ENCODE measurements around the gene PTPRE.

PTPRE gene

DNA sequence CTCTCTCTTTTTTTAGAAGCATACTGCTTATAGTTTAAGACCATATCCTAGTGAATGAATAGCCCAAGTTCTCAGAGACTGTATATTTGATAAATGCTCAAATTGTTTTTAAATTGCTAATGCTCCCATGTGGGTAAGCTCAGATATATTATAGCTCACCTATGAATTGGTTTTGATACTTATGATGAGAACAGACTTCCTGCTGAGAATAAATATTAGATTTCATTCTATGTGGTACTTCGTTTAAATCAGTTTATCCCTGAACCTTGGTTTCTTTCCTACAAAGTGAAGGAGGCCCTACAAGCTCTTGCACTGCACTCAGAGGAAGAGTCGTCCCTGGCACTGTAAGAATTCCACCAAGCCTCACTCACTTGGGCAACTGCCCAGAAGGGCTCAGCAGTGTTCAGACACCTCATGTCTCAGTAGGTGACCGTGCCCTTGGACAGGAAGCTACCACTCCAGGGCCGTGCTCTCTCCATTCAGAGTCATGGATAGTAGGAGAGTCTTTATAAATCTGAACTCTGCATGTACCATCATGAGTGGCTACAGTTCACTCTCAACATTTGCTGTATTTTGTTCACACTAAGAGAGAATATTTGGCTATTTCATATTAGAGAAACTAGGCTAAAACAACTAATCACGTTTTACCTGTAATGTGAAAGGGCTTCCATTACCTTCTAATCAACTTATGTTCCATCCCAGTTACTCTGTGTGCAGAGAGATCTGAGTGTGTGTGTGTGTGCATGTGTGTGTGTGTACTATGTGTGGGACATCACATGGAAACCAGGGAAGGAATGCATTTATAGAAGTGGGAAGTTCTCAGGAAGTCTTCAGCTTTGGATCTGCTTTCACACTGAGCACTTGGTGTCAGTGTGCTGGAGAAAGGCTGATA is 93.8 kb downstream of the PTPRE start:
- H3K9me3 ChIP-seq (ENCODE audit: severe bottlenecking): no peaks in the 10 kb centered on the region
- no peaks in the 10 kb centered on the region for H3K4me1 ChIP-seq (ENCODE audit: insufficient read depth, poor library complexity, severe bottlenecking)
- ATAC-seq (ENCODE audit: low read depth) (peak; percentile 85), DNase-seq (ENCODE audit: low spot score) (no peak)
- TF ChIP-seq, protein P1, sequence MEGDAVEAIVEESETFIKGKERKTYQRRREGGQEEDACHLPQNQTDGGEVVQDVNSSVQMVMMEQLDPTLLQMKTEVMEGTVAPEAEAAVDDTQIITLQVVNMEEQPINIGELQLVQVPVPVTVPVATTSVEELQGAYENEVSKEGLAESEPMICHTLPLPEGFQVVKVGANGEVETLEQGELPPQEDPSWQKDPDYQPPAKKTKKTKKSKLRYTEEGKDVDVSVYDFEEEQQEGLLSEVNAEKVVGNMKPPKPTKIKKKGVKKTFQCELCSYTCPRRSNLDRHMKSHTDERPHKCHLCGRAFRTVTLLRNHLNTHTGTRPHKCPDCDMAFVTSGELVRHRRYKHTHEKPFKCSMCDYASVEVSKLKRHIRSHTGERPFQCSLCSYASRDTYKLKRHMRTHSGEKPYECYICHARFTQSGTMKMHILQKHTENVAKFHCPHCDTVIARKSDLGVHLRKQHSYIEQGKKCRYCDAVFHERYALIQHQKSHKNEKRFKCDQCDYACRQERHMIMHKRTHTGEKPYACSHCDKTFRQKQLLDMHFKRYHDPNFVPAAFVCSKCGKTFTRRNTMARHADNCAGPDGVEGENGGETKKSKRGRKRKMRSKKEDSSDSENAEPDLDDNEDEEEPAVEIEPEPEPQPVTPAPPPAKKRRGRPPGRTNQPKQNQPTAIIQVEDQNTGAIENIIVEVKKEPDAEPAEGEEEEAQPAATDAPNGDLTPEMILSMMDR (IDR thresholded peaks at IDR 0.05; ENCODE audit: poor library complexity, severe bottlenecking): no peak
- H3K27ac ChIP-seq (ENCODE audit: poor library complexity, severe bottlenecking): no peak overlapping the region
- H3K36me3 ChIP-seq (ENCODE audit: low read depth): no peaks in the 10 kb centered on the region
- no peak overlapping the region for H3K4me3 ChIP-seq (ENCODE audit: severe bottlenecking)
- H3K27me3 ChIP-seq (ENCODE audit: insufficient read depth, poor library complexity, severe bottlenecking): no peaks in the 10 kb centered on the region

DNA sequence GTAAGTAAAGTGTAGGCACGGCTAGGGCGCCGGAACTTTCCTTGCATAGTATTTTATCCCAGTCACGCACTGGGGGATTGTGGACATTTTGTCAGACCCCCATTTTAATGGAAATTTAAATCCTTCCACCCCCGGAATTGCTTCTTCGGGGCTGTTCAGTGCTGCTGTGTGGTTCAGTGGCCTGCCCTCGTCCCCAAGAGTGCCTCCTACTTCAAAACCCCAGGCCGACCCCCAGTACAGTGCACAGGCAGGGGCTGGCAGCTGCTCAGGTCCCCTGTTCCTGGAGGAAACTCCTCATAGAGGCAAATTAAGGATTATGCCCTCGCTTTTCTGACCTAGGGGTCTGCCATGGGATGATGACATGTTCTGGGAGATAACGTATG is 94.5 kb downstream of the PTPRE start:
- no peak overlapping the region for H3K27ac ChIP-seq (ENCODE audit: poor library complexity, severe bottlenecking)
- no peaks in the 10 kb centered on the region for H3K4me1 ChIP-seq (ENCODE audit: insufficient read depth, poor library complexity, severe bottlenecking)
- no peaks in the 10 kb centered on the region for H3K36me3 ChIP-seq (ENCODE audit: low read depth)
- TF ChIP-seq, protein P1 (IDR thresholded peaks at IDR 0.05; ENCODE audit: poor library complexity, severe bottlenecking): no peak
- H3K4me3 ChIP-seq (ENCODE audit: severe bottlenecking): no peak overlapping the region
- no peaks in the 10 kb centered on the region for H3K27me3 ChIP-seq (ENCODE audit: insufficient read depth, poor library complexity, severe bottlenecking)
- ATAC-seq (ENCODE audit: low read depth) (no peak), DNase-seq (ENCODE audit: low spot score) (no peak)
- no peaks in the 10 kb centered on the region for H3K9me3 ChIP-seq (ENCODE audit: severe bottlenecking)

DNA sequence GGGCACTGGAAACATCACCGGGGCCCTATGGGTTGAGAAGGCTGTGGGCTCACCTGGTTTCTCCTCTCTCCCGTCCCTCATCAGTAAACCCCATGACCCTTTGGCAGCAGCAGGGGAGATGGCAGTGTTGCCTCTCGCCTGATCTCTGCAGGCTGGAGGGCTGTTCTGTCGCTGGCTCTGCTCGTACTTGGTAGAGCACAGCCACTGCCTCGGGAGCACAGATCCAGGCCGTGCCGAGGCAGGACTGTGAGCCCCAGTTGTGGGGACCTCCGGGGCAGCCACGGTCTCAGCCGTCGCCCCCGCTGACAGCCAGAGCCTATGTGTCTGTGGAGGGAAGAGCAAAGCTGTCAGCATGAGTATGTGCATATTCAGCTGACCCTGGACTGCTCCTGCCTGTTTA is 94.9 kb downstream of the PTPRE start:
- Histone ChIP-seq H3K4me3 (ENCODE audit: severe bottlenecking) (no peak overlapping the region), H3K4me1 (ENCODE audit: insufficient read depth, poor library complexity, severe bottlenecking) (no peaks in the 10 kb centered on the region), H3K27ac (ENCODE audit: poor library complexity, severe bottlenecking) (no peak overlapping the region), H3K27me3 (ENCODE audit: insufficient read depth, poor library complexity, severe bottlenecking) (no peaks in the 10 kb centered on the region), H3K36me3 (ENCODE audit: low read depth) (no peaks in the 10 kb centered on the region), H3K9me3 (ENCODE audit: severe bottlenecking) (no peaks in the 10 kb centered on the region)
- ATAC-seq (ENCODE audit: low read depth) (no peak), DNase-seq (ENCODE audit: low spot score) (no peak)
- TF ChIP-seq, protein P1 (IDR thresholded peaks at IDR 0.05; ENCODE audit: poor library complexity, severe bottlenecking): no peak

DNA sequence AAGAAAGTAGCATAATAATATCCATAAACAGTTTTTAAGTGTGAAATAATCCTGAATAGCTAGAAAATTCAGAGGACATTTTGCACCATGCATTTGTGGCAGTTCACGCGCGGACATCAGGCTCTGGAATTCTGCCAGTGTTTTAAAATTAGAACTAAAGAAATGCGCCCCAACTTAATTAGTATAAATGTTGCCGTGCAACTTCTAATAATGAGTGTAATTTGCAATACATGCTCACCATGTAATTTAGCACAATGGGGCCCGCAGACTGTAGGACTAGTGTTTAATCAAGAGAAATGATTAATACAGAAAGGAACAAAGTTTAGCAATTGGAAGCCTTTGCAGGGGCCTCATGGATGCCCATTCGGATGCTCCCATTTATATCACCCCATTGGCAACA is 96.6 kb downstream of the PTPRE start:
- Histone ChIP-seq H3K27me3 (ENCODE audit: insufficient read depth, poor library complexity, severe bottlenecking) (no peaks in the 10 kb centered on the region), H3K4me1 (ENCODE audit: insufficient read depth, poor library complexity, severe bottlenecking) (no peaks in the 10 kb centered on the region), H3K4me3 (ENCODE audit: severe bottlenecking) (no peak overlapping the region), H3K9me3 (ENCODE audit: severe bottlenecking) (no peaks in the 10 kb centered on the region), H3K36me3 (ENCODE audit: low read depth) (no peaks in the 10 kb centered on the region), H3K27ac (ENCODE audit: poor library complexity, severe bottlenecking) (no peak overlapping the region)
- TF ChIP-seq, protein P1 (IDR thresholded peaks at IDR 0.05; ENCODE audit: poor library complexity, severe bottlenecking): no peak
- ATAC-seq (ENCODE audit: low read depth) (no peak), DNase-seq (ENCODE audit: low spot score) (no peak)

DNA sequence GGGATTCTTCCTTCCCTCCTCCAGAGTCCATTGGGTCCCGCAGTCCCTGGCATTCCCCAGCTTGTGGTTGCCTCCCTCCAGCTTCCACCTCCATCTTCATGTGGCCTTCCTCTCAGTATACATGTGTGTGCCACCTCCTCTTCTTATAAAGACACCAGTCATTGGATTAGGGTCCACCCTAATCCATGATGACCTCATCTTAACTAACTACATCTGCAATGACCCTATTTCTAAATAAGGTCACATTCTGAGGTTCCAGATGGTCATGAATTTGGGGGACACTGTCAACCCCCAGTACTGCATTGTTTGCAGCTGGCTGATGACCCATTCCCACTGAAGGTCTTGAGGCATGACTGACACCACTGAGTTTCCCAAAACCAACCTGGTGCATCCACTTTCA is 99.0 kb downstream of the PTPRE start:
- Histone ChIP-seq H3K4me3 (ENCODE audit: severe bottlenecking) (no peak overlapping the region), H3K36me3 (ENCODE audit: low read depth) (no peaks in the 10 kb centered on the region), H3K27ac (ENCODE audit: poor library complexity, severe bottlenecking) (no peak overlapping the region), H3K9me3 (ENCODE audit: severe bottlenecking) (no peaks in the 10 kb centered on the region), H3K27me3 (ENCODE audit: insufficient read depth, poor library complexity, severe bottlenecking) (no peaks in the 10 kb centered on the region), H3K4me1 (ENCODE audit: insufficient read depth, poor library complexity, severe bottlenecking) (no peaks in the 10 kb centered on the region)
- no peak for ATAC-seq (ENCODE audit: low read depth)
- no peak for DNase-seq (ENCODE audit: low spot score)
- TF ChIP-seq, protein P1 (IDR thresholded peaks at IDR 0.05; ENCODE audit: poor library complexity, severe bottlenecking): no peak
